Measurements from ENCODE around the gene MEGF11.

- TF ChIP-seq POLR2A (IDR thresholded peaks at IDR 0.05), result no peak
- no peak for TF ChIP-seq CTCF (IDR thresholded peaks at IDR 0.05)
- TF ChIP-seq POLR2AphosphoS5 (IDR thresholded peaks at IDR 0.05; ENCODE audit: insufficient read depth in 1 of 2, low read depth in 1 of 2), result no peak
Observed at GRCh38 chr15:66105286-66106265, 148.0 kb downstream of the MEGF11 start.
